ENCODE data around the gene GRIN2A.

GRIN2A gene

GRCh38 chr16:10128397-10129258 lies 53.6 kb downstream of the GRIN2A start:
- no peak for DNase-seq

- DNase-seq, result no peak
Measured at GRCh38 chr16:10126686-10127085, 55.5 kb downstream of the GRIN2A start.

GRCh38 chr16:10123141-10123540 lies 59.1 kb downstream of the GRIN2A start:
- DNase-seq, result no peak

GRCh38 chr16:10122546-10122945 lies 59.7 kb downstream of the GRIN2A start:
- DNase-seq, result peak; percentile 30

DNA sequence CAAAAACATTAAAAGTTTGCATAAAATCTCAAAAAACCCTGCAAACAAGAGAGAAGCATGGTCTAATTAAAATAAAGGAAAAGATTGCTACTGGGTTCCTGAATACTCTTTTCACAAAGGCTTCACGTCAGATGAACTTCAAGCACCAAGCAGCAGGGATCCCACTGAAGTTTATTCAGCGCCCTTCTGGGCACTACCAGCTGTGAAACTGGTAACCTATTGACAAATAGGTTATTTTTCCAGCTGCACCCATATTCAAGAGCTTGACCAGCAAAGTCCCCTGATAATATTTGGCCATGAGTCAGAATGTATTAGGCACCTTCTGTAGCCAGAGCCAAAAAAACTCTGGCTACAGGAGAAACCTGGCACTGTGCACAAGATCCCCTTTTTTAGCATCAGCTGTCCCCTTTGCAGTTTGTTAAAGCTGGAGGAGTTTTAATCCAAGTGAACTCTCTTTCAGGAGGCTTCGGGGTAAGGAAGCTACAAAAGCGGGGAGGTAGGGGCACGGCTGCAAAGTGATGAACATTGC lies 60.3 kb downstream of the GRIN2A start:
- no peak for DNase-seq

- no peak for DNase-seq
Measured at GRCh38 chr16:10121491-10121890, 60.7 kb downstream of the GRIN2A start.

DNA sequence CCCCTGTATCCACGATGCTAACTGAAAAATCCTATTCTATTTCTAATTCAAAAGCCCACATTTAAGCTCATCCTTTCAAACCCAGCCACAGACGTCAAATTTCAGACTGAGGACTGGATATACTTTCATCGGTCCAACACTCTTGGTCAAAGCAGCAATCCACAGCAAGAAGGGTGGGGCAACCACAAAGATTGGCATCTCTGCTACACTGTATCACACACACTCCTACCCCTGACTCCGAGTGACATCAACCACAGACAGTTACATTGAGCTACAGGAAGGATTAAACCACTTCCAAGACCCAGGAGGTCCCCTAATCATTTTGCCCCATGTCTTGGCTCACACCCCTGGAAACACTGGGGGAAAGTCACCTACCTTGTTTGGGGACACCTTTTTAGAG lies 61.3 kb downstream of the GRIN2A start:
- no peak for DNase-seq

DNA sequence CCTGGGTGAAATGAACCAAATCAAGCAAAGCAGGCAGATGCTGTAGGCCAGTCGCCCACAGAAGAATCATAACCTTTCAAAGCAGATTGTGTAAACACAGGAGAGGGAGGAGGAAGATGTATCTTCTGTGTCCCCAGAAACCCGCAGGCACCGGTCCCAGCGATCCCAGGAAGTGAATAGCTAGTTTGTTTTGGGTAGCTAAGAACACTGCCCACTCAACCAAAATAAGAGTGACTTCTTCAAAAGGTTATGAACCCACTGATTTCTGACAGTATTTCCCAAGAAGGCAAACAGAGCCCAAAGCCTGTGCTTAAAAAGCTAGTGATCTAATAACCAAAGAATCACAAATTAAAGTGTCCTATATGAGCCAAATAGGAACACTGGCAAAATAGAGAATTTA lies 67.8 kb downstream of the GRIN2A start:
- no peak for DNase-seq

DNA sequence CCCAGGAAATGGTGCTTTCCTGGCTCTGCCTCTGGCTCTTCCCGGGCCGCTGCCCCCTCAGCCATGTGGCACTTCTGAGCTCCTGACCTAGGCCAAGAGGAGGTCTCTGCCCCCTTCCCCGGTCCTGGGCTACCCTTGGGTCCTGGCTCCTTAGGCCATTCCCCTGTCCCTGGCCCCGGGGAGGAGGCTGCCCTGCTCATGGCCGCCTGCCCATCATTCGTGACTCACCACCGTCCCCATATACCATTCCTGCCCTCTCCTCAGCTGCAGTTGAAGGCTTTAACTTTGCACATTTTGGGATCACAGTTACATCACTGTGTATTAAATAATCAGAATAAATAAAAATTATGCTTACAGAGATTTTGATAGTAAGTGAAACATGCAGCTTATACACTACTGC lies 69.0 kb downstream of the GRIN2A start:
- DNase-seq, result no peak

DNA sequence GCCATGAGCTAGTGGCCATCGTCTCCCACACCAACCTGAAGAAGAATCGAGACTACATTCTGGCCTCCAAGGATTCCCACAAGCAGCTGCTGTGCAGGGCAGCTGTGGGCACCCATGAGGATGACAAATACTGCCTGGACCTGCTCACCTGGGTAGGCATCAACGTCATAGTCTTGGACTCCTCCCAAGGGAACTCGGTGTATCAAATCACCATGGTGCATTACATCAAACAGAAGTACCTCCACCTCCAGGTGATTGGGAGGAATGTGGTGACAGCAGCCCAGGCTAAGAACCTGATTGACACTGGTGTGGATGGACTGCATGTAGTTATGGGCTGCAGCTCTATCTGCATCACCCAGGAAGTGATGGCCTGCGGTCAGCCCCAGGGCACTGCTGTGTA lies 70.2 kb downstream of the GRIN2A start:
- DNase-seq, result no peak

DNA sequence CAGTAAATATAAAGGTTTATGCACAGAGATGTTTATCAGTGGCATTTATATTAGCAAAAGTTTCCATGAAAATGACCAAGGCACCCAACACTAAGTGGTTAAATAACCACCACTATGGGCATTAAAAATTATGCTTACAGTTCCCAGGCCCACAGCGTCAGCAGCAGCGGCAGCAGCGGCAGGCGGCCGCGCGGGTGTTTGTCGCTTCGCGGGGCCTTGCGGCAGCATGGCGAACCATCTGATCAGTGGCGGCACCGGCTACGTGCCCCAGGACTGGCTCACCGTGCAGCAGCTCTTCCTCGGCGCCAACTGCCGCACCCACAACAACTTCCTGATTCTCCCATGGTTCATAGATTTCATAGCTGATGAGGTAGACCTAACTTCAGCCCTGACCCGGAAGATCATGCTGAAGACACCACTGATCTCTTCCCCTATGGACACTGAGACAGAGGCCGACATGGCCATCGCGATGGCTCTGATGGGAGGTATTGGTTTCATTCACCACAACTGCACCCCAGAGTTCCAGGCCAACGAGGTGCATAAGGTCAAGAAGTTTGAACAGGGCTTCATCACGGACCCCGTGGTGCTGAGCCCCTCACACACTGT lies 71.0 kb downstream of the GRIN2A start:
- no peak for DNase-seq

GRCh38 chr16:10110552-10110951 lies 71.7 kb downstream of the GRIN2A start:
- DNase-seq, result no peak

GRCh38 chr16:10107081-10107480 lies 75.1 kb downstream of the GRIN2A start:
- DNase-seq, result no peak

GRCh38 chr16:10103700-10104099 lies 78.5 kb downstream of the GRIN2A start:
- no peak for DNase-seq

DNA sequence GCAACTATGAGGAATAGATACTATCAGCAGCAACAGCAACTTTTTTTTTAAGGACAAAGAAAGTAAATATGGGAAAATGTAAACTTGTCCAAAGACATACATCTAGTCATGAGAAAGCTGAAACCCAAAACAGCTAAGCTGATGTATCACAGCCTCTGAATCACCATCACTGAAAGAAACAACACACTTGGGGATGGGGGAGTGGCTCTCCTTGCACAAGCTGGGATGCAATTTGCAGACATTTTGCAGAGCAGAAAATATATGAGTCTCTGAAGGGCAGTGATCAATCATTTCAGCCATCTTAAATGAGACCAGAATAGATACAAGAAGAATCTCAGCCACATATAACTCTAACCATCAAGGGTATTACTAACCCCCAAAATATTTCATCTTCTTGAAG lies 79.1 kb downstream of the GRIN2A start:
- DNase-seq, result no peak

- no peak for DNase-seq
Measured at GRCh38 chr16:10100829-10101228, 81.4 kb downstream of the GRIN2A start.

- no peak for DNase-seq
Measured at GRCh38 chr16:10098991-10099390, 83.2 kb downstream of the GRIN2A start.

- no peak for DNase-seq
Measured at GRCh38 chr16:10097271-10097670, 85.0 kb downstream of the GRIN2A start.

- no peak for DNase-seq
Measured at GRCh38 chr16:10093576-10093975, 88.7 kb downstream of the GRIN2A start.

DNA sequence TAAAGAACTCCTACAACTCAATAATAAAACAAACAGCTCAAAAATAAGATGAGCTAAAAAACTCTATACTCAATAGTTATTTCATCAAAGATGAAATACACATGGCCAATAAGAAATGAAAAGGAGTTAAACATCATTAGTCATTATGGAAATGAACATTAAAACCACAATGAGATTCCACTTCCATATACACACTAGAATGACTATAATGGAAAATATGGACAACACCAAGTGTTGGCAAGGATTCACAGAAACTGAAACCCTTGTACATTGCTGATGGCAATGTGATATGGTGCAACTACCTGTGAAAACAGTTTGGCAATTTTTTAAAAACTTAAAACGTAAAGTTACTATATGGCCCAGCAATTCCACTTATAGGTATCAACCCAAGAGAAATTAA lies 91.4 kb downstream of the GRIN2A start:
- DNase-seq, result no peak

GRCh38 chr16:10088380-10088793 lies 93.8 kb downstream of the GRIN2A start:
- DNase-seq, result no peak

DNA sequence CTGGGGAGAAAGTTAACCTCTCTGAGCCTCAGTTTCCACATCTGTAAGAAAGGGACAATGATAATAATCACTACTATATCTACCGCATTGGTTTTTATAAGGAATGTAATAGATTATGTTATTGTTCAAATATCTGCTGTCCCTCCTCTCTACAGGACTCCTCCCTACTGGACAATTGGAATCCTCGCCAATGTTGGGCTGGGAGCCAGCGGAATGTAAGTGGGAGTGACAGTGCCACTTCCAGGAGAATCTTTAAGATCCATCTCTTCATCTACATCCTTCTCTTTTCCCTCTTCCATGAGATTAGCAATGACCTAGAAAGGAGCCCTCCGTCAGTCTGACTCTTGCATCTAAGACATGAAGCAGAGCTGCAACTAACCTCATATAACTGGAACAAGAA lies 95.1 kb downstream of the GRIN2A start:
- DNase-seq, result no peak

- DNase-seq, result no peak
Measured at GRCh38 chr16:10086620-10087019, 95.6 kb downstream of the GRIN2A start.

DNA sequence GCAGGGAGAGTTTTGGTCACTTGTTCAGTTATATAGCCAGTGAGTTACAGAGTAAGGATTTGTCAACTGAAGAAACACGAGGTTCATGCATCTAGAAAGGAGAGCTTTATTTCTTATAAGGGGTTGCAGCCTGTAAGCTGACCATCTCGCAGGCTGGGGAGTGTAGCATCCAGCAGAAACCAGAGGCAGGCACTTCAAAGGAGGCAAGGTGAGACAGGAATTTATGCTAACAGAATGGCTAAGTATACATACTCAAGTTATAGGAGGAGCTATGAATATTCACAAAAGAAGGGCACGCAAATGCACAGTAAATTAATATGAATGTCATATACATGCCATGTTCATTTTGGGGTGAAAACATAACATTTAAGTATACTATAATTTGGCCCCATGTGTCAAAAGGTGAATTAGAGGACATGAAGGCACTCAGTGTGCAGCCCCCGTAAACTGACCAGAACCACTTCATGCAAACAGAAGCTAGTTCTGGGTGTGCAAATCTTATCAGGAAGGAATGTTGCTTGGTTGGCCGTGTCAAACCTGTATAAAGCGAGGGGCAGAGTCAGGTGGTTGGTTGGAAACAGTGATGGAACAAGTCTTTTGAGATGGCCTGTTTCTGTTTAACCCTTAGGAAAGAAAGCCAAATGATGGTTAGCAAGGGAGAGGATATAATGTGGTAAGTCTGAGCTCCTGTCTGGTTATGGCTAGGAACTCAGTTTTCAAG lies 97.0 kb downstream of the GRIN2A start:
- DNase-seq, result no peak

Measured in hematopoietic multipotent progenitor cell treated with erythropoietin and hydrocortisone succinate and interleukin-3 and kit ligand, for 6 days (in vitro differentiated cells).